Right lobe of liver (tissue), 4 donors: ENCODE data around the gene SRD5A1.

ENCODE experiments used
- POLR2A ChIP-seq: fragments of 450-650 bp; IDR thresholded peaks from one replicate; pipeline ENCODE4 v1.6.1; 2017; ENCODE audit warnings: antibody characterized with exemption, mild to moderate bottlenecking
- TF ChIP-seq, protein P1 (sequence below), 4 donors: fragments of 200-600 bp in 3 of 4; fragments of 450-650 bp in 1 of 4; IDR thresholded peaks; one replicate each; pipeline versions ENCODE4 v1.5.1 to v1.8.0; 2016 to 2022; ENCODE audit warnings: antibody characterized with exemption in 4 of 4, mild to moderate bottlenecking in 2 of 4
- donor health status: DM: no; HTN: no; CAD: no.
- donor health status: DM: no; HTN: no; CAD: no.
- donor health status: DM: no; HTN: yes; CAD: no.

DNA sequence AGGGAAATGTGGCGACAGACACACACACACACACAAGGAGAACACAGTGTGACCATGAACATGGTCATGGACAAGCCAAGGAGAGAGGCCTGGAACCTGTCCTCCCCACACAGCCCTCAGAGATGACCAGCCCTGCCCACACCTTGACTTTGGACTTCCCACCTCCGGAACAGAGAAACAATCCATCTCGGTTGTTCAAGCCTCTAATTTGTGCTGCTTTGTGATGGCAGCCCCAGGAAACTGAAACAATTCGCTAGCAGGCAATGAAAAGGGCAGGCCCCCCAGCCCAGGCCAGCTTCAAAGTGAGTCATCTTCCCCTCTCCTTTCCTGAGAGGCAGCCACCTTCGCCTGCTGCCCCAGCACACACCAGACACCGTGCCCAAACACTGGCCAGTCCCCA is 48.1 kb upstream of the SRD5A1 start:
- TF ChIP-seq, protein P1, sequence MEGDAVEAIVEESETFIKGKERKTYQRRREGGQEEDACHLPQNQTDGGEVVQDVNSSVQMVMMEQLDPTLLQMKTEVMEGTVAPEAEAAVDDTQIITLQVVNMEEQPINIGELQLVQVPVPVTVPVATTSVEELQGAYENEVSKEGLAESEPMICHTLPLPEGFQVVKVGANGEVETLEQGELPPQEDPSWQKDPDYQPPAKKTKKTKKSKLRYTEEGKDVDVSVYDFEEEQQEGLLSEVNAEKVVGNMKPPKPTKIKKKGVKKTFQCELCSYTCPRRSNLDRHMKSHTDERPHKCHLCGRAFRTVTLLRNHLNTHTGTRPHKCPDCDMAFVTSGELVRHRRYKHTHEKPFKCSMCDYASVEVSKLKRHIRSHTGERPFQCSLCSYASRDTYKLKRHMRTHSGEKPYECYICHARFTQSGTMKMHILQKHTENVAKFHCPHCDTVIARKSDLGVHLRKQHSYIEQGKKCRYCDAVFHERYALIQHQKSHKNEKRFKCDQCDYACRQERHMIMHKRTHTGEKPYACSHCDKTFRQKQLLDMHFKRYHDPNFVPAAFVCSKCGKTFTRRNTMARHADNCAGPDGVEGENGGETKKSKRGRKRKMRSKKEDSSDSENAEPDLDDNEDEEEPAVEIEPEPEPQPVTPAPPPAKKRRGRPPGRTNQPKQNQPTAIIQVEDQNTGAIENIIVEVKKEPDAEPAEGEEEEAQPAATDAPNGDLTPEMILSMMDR (IDR thresholded peaks at IDR 0.05): no peak
- no peak for TF ChIP-seq POLR2A
